Kidney (tissue), 14 donors: ENCODE measurements around the gene ZNF764. TPM values are rescaled to one million over a fixed set of nuclear protein-coding genes. Genes with fewer than 3 reads are reported as not detected.

Source experiments
- DNase-seq, 5 donors: peaks; one replicate each; pipeline ENCODE4 v3.0.0-alpha.2; 2013 to 2020
- FAIRE-seq: peaks from 2 replicates; lab custom pipeline; 2012; peaks lifted over from hg19 to GRCh38; lab: Jason Lieb, UNC
- H3K27ac ChIP-seq, 2 donors: one replicate each; pipeline ENCODE4 v1.7.0; 2013; ENCODE audit warnings: low read depth in 2 of 2, low read length in 2 of 2, inconsistent platforms in 1 of 2
- H3K27me3 ChIP-seq: one replicate; pipeline ENCODE4 v1.7.1; 2013; ENCODE audit warnings: low read length, inconsistent platforms; ENCODE audit not compliant: control insufficient read depth, insufficient read depth
- H3K36me3 ChIP-seq, 3 donors: one replicate each; pipeline versions ENCODE4 v1.7.0 to v1.7.1; 2013; ENCODE audit warnings: low read length in 3 of 3, control low read depth in 1 of 3, inconsistent platforms in 1 of 3; ENCODE audit not compliant: insufficient read depth in 3 of 3, control insufficient read depth in 2 of 3
- H3K4me1 ChIP-seq, 3 donors: one replicate each; pipeline versions ENCODE4 v1.7.0 to v1.7.1; 2013; ENCODE audit warnings: low read length in 3 of 3, inconsistent platforms in 1 of 3, low read depth in 1 of 3; ENCODE audit not compliant: control insufficient read depth in 2 of 3, insufficient read depth in 2 of 3
- H3K4me3 ChIP-seq, 3 donors: one replicate each; pipeline versions ENCODE4 v1.7.0 to v1.8.1; 2013; ENCODE audit warnings: low read length in 3 of 3, control low read depth in 1 of 3, inconsistent platforms in 1 of 3
- H3K9ac ChIP-seq, 3 donors: one replicate each; pipeline versions ENCODE4 v1.7.0 to v1.7.1; 2013; ENCODE audit warnings: low read length in 3 of 3, control low read depth in 1 of 3, inconsistent platforms in 1 of 3
- H3K9me3 ChIP-seq, 3 donors: one replicate each; pipeline versions ENCODE4 v1.7.0 to v1.7.1; 2013; ENCODE audit warnings: low read length in 3 of 3, control low read depth in 1 of 3, inconsistent platforms in 1 of 3; ENCODE audit not compliant: control insufficient read depth in 2 of 3, insufficient read depth in 1 of 3
- intact Hi-C: fragments of 100-400 bp; cut with DNase I; formaldehyde crosslinking; loops from one replicate; pipeline ENCODE4 v1.11.1; 2022
- polyA plus RNA-seq: library from polyadenylated mRNA; stranded (reverse); fragments of 350-450 nt; fragmentation: Illumina TruSeq; extraction: RNeasy Lipid Tissue Mini Kit (QIAGEN cat#74804); gene quantifications from one replicate; pipeline ENCODE4 v1.2.3, GENCODE V29; 2014; ENCODE audit warnings: low read depth, low replicate concordance; ENCODE audit not compliant: insufficient read depth
- total RNA-seq: library from RNA; stranded (reverse); fragmentation: NEBNext Ultra II Directional; extraction: Animal tissue kit (Norgen Biotek cat#: 25700); gene quantifications from one replicate; pipeline ENCODE4 v1.2.1, GENCODE V29; 2021
- TF ChIP-seq, protein P1 (sequence below): IDR thresholded peaks from 3 replicates; pipeline ENCODE4 v1.5.1; 2012; ENCODE audit warnings: mild to moderate bottlenecking, moderate library complexity, borderline replicate concordance; ENCODE audit not compliant: insufficient read depth; ENCODE audit errors: extremely low read depth
- donor health status: control.
- donor health status: control.
- donor health status: control.
- donor health status: control.
- donor health status: control.
- donor health status: DM: yes; HTN: yes; CAD: no.
- donor health status: Normal renal cell carcinoma (clear cell type).

Gene ZNF764
- total and polyA plus RNA-seq, 2 donors from 2014 or later, result 4.4 to 11.9 TPM

DNA sequence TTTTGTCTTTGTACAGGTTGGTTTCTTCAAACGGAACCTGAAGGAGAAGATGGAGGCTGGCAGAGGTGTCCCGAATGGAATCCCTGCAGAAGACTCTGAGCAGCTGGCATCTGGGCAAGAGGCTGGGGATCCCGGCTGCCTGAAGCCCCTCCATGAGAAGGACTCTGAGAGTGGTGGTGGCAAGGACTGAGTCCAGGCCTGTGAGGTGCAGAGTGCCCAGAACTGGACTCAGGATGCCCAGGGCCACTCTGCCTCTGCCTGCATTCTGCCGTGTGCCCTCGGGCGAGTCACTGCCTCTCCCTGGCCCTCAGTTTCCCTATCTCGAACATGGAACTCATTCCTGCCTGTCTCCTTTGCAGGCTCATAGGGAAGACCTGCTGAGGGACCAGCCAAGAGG is 36.7 kb downstream of the ZNF764 start:
- no peak overlapping the region for H3K27ac ChIP-seq
- no peaks in the 10 kb centered on the region for H3K27me3 ChIP-seq
- TF ChIP-seq, protein P1, sequence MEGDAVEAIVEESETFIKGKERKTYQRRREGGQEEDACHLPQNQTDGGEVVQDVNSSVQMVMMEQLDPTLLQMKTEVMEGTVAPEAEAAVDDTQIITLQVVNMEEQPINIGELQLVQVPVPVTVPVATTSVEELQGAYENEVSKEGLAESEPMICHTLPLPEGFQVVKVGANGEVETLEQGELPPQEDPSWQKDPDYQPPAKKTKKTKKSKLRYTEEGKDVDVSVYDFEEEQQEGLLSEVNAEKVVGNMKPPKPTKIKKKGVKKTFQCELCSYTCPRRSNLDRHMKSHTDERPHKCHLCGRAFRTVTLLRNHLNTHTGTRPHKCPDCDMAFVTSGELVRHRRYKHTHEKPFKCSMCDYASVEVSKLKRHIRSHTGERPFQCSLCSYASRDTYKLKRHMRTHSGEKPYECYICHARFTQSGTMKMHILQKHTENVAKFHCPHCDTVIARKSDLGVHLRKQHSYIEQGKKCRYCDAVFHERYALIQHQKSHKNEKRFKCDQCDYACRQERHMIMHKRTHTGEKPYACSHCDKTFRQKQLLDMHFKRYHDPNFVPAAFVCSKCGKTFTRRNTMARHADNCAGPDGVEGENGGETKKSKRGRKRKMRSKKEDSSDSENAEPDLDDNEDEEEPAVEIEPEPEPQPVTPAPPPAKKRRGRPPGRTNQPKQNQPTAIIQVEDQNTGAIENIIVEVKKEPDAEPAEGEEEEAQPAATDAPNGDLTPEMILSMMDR, result no peak
- intact Hi-C loops, result no loop called here
- H3K9ac ChIP-seq, result peak overlapping the region in 1 of 3 donors; percentile 34
- H3K4me1 ChIP-seq, result peaks cover 0 to 15% (median 12%) of the 10 kb centered on the region in 3 donors
- no peak overlapping the region for H3K4me3 ChIP-seq
- H3K36me3 ChIP-seq, result no peaks in the 10 kb centered on the region
- FAIRE-seq (no peak), DNase-seq (peak in 1 of 5 donors; percentile 53)
- H3K9me3 ChIP-seq, result no peaks in the 10 kb centered on the region

DNA sequence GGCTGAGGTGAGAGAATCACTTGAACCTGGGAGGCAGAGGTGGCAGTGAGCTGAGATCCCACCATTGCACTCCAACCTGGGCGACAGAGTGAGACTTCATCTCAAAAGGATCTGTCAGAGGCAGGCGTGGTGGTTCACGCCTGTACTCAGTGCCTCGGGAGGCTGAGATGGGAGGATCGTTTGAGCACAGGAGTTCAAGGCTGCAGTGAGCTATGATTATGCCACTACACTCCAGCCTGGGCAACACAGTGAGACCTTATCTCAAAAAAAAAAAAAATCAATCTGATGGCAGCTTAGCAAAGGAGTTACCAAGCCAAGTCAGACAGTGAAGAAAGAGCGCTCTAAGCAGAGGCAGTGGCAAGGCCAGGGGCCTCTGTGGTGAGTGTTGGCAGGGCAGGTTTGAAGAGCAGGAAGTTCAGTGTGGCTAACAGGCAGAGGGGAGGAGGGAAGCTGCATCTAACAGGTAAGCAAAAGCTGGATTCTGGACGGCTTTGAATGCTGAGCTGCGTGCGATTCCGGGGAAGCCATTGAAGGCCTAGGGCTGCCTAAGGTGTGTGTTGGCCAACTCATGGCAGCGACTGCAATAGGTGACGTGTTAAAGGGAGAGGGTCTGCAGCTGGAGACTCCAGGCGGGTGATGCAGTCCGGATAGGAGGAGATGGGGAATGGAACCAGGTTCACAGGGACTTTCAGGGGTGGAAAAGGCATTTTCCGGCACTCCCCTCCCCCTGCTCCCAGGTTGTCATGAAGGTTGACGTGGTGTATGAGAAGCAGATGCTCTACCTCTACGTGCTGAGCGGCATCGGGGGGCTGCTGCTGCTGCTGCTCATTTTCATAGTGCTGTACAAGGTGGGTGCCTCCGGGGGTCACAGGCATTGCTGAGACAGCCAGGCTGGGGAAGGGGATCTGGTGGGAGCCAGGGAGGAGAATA is 38.8 kb downstream of the ZNF764 start:
- Histone ChIP-seq H3K27ac (no peak overlapping the region), H3K4me1 (peaks cover 0 to 12% (median 12%) of the 10 kb centered on the region in 3 donors), H3K9ac (no peak overlapping the region), H3K4me3 (no peak overlapping the region), H3K27me3 (no peaks in the 10 kb centered on the region), H3K9me3 (no peaks in the 10 kb centered on the region), H3K36me3 (no peaks in the 10 kb centered on the region)
- DNase-seq (peak in 1 of 5 donors; percentile 54), FAIRE-seq (no peak)
- intact Hi-C loops, result loop anchor here (10.0 kb wide), 1 partner anchor 65 kb away; no protein-coding TSS in a partner anchor
- TF ChIP-seq, protein P1, result no peak

DNA sequence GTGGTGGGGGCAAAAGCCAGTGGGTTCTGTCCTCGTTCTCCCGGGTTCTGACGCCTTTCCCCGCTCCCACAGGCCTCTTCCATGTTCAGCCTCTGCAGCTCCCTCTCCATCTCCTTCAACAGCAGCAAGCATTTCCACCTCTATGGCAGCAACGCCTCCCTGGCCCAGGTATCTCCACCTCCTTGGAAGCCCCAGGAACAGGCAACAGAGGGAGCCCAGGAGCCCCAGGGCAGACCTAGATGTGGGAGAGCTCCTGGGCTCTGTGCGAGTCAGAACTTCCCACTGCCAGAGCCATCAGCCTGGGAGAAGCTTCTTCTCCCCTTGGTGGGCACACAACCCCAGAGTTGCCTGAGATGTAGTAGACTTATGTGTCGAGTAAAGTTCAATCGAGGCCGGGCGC is 39.6 kb downstream of the ZNF764 start:
- no peaks in the 10 kb centered on the region for H3K36me3 ChIP-seq
- H3K9me3 ChIP-seq, result no peaks in the 10 kb centered on the region
- no peak overlapping the region for H3K4me3 ChIP-seq
- DNase-seq (no peak), FAIRE-seq (no peak)
- no peak overlapping the region for H3K9ac ChIP-seq
- no peak overlapping the region for H3K27ac ChIP-seq
- peaks cover 0 to 12% (median 11%) of the 10 kb centered on the region in 3 donors for H3K4me1 ChIP-seq
- intact Hi-C loops, result loop anchor here (10.0 kb wide), 1 partner anchor 64 kb away; no protein-coding TSS in a partner anchor
- H3K27me3 ChIP-seq, result no peaks in the 10 kb centered on the region
- TF ChIP-seq, protein P1, result no peak
